ENCODE results near the gene FOXJ3.

GRCh38 chr1:42330215-42330614, 4.8 kb downstream of the FOXJ3 start:
- TF ChIP-seq POLR2AphosphoS5 (IDR thresholded peaks at IDR 0.05; ENCODE audit: low read depth, low read length) (no peak), POLR2A (IDR thresholded peaks at IDR 0.05; ENCODE audit: low read depth, low read length) (no peak), POU2F2 (IDR thresholded peaks at IDR 0.05; ENCODE audit: low read depth, low read length) (no peak), TAF1 (IDR thresholded peaks at IDR 0.05; ENCODE audit: low read depth, low read length) (no peak)
